Measurements from ENCODE around the gene FMN1.

DNA sequence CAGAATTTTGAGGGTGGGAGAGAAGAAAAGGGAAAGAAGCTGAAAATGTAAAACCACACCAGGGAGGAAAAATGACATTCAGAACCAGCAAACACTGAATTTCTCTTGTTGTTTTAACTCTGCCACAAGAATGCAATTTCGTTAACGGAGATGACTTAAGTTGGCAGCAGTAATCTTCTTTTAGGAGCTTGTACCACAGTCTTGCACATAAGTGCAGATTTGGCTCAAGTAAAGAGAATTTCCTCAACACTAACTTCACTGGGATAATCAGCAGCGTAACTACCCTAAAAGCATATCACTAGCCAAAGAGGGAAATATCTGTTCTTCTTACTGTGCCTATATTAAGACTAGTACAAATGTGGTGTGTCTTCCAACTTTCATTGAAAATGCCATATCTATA is 461.2 kb downstream of the FMN1 start:
- TF ChIP-seq CTCF (IDR thresholded peaks at IDR 0.05) (no peak), E2F1 (CRISPR knock-in tag; IDR thresholded peaks at IDR 0.05) (no peak), FOXP1 (CRISPR knock-in tag; IDR thresholded peaks at IDR 0.05; ENCODE audit: borderline replicate concordance) (no peak), ESRRA (CRISPR knock-in tag; IDR thresholded peaks at IDR 0.05; ENCODE audit: borderline replicate concordance) (no peak), ZNF138 (CRISPR knock-in tag; conservative IDR thresholded peaks at IDR 0.05) (no peak), GABPB1 (CRISPR knock-in tag; IDR thresholded peaks at IDR 0.05) (no peak)
- TF ChIP-seq, protein P1, sequence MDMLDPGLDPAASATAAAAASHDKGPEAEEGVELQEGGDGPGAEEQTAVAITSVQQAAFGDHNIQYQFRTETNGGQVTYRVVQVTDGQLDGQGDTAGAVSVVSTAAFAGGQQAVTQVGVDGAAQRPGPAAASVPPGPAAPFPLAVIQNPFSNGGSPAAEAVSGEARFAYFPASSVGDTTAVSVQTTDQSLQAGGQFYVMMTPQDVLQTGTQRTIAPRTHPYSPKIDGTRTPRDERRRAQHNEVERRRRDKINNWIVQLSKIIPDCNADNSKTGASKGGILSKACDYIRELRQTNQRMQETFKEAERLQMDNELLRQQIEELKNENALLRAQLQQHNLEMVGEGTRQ (CRISPR knock-in tag; IDR thresholded peaks at IDR 0.05): no peak
- TF ChIP-seq, protein P2, sequence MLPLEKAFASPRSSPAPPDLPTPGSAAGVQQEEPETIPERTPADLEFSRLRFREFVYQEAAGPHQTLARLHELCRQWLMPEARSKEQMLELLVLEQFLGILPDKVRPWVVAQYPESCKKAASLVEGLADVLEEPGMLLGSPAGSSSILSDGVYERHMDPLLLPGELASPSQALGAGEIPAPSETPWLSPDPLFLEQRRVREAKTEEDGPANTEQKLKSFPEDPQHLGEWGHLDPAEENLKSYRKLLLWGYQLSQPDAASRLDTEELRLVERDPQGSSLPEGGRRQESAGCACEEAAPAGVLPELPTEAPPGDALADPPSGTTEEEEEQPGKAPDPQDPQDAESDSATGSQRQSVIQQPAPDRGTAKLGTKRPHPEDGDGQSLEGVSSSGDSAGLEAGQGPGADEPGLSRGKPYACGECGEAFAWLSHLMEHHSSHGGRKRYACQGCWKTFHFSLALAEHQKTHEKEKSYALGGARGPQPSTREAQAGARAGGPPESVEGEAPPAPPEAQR (CRISPR knock-in tag; IDR thresholded peaks at IDR 0.05): no peak
- TF ChIP-seq, protein P3, sequence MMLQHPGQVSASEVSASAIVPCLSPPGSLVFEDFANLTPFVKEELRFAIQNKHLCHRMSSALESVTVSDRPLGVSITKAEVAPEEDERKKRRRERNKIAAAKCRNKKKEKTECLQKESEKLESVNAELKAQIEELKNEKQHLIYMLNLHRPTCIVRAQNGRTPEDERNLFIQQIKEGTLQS (CRISPR knock-in tag; conservative IDR thresholded peaks at IDR 0.05): no peak
